ENCODE data around the gene GRB10.

DNA sequence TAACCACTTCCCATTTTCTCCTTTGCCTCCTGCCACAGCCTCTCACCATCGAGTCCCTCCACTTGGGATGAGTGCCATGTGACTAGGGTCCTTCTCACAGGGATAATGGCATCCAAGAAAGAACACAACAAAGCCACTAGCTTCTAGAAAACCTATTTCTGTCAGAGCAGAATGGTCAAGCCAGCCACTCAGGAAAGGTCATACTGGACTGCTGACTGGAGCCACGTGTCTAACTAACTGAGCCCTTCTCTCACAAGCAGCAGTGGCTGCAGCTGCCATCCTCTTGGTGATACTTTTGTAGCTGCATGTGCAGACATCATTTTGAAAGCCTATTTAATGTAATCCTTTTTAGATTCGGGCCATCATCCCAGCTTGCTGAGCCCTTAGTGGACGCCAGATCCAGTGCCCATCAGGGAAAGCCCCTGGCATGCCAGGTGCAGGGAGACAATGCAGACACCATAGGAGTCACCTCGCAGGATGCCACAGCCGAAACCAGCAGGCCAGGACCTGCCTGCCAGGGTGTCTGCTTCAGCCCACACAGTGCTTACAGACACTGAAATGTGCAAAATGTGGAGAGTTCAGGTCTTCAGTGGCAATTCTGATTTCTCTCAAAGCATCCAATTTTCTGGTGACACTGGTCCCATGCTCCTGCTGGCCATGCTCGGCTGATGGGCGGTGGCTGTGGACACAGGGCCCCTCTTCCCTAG, 119.1 kb downstream of the GRB10 start:
- TF ChIP-seq, protein P1, sequence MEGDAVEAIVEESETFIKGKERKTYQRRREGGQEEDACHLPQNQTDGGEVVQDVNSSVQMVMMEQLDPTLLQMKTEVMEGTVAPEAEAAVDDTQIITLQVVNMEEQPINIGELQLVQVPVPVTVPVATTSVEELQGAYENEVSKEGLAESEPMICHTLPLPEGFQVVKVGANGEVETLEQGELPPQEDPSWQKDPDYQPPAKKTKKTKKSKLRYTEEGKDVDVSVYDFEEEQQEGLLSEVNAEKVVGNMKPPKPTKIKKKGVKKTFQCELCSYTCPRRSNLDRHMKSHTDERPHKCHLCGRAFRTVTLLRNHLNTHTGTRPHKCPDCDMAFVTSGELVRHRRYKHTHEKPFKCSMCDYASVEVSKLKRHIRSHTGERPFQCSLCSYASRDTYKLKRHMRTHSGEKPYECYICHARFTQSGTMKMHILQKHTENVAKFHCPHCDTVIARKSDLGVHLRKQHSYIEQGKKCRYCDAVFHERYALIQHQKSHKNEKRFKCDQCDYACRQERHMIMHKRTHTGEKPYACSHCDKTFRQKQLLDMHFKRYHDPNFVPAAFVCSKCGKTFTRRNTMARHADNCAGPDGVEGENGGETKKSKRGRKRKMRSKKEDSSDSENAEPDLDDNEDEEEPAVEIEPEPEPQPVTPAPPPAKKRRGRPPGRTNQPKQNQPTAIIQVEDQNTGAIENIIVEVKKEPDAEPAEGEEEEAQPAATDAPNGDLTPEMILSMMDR (IDR thresholded peaks at IDR 0.05) = no peak
- TF ChIP-seq TCF7L2 (IDR thresholded peaks at IDR 0.05; ENCODE audit: low read depth, low read length) (no peak), POLR2AphosphoS5 (IDR thresholded peaks at IDR 0.05; ENCODE audit: low read depth, low read length) (no peak)
